PC-9 (cell line): ENCODE data around the gene RAB31. TPM values are rescaled to one million over a fixed set of nuclear protein-coding genes. Genes with fewer than 3 reads are reported as not detected.

Source experiments
- BruUV-seq: library from RNA; stranded (reverse); fragments of 400-500 nt; replicated peaks from 2 replicates; lab custom pipeline; 2021; lab: Mats Ljungman, UMichigan
- CTCF ChIA-PET: fragments of 300-600 bp; sonication (Branson Sonifier 250); formaldehyde crosslinking; loops from one replicate; lab custom pipeline; 2022; ENCODE audit warnings: antibody characterized with exemption; lab: Charles Lee
- POLR2A ChIA-PET: fragments of 300-600 bp; sonication (Branson Sonifier 250); formaldehyde crosslinking; loops from one replicate; lab custom pipeline; 2022; ENCODE audit warnings: antibody characterized with exemption; ENCODE audit not compliant: unreplicated experiment; lab: Charles Lee
- DNase-seq, 2 experiments: peaks; one replicate each; pipeline versions ENCODE4 v3.0.0 to v3.0.0-alpha.2; 2015 to 2022; ENCODE audit warnings: mixed read lengths in 1 of 2
- H2AFZ ChIP-seq: fragments of 200-600 bp; sonication (generic); 2 replicates; pipeline ENCODE4 v1.8.1; 2017; ENCODE audit warnings: antibody characterized with exemption
- H3F3A ChIP-seq: fragments of 200-600 bp; sonication (generic); 2 replicates; pipeline ENCODE4 v1.8.1; 2017; ENCODE audit warnings: antibody characterized with exemption, mild to moderate bottlenecking, low read depth; ENCODE audit not compliant: insufficient read depth
- H3K27ac ChIP-seq: fragments of 200-600 bp; sonication (generic); 2 replicates; pipeline ENCODE4 v1.6.1; 2016; ENCODE audit warnings: mixed run types
- H3K27me3 ChIP-seq: fragments of 200-600 bp; sonication (generic); 2 replicates; pipeline ENCODE4 v1.6.1; 2016; ENCODE audit warnings: low read depth, mixed run types; ENCODE audit not compliant: insufficient read depth
- H3K36me3 ChIP-seq: fragments of 200-600 bp; sonication (generic); 2 replicates; pipeline ENCODE4 v1.6.1; 2016; ENCODE audit warnings: low read depth, mixed run types
- H3K4me1 ChIP-seq: fragments of 200-600 bp; sonication (generic); replicated peaks from 2 replicates; pipeline ENCODE4 v1.6.1; 2016; ENCODE audit warnings: mixed run types; ENCODE audit not compliant: insufficient read depth
- H3K4me2 ChIP-seq: fragments of 200-600 bp; sonication (generic); 2 replicates; pipeline ENCODE4 v1.6.1; 2017; ENCODE audit warnings: mixed run types
- H3K4me3 ChIP-seq: fragments of 200-600 bp; sonication (generic); 2 replicates; pipeline ENCODE4 v1.6.1; 2016; ENCODE audit warnings: mixed run types
- H3K79me2 ChIP-seq: fragments of 200-600 bp; sonication (generic); 2 replicates; pipeline ENCODE4 v1.6.1; 2017; ENCODE audit warnings: low read depth, mixed run types
- H3K9me2 ChIP-seq: fragments of 200-600 bp; sonication (generic); 2 replicates; pipeline ENCODE4 v1.8.1; 2017; ENCODE audit warnings: mild to moderate bottlenecking; ENCODE audit not compliant: insufficient read depth
- H3K9me3 ChIP-seq: fragments of 200-600 bp; sonication (generic); 2 replicates; pipeline ENCODE4 v1.8.1; 2016; ENCODE audit warnings: low read depth; ENCODE audit not compliant: insufficient read depth
- H4K20me1 ChIP-seq: fragments of 200-600 bp; sonication (generic); 2 replicates; pipeline ENCODE4 v1.8.1; 2017; ENCODE audit not compliant: insufficient read depth
- EZH2 ChIP-seq: fragments of 200-600 bp; sonication (generic); IDR thresholded peaks from 2 replicates; pipeline ENCODE4 v1.8.0; 2017; ENCODE audit warnings: antibody characterized with exemption, low read depth
- intact Hi-C: fragments of 100-400 bp; cut with micrococcal nuclease; formaldehyde crosslinking; loops from one replicate; pipeline ENCODE4 v1.10.0; 2022; ENCODE audit not compliant: unreplicated experiment
- total RNA-seq: library from RNA; stranded (reverse); gene quantifications from 2 replicates; pipeline ENCODE4 v1.2.3, GENCODE V29; 2021
- TF ChIP-seq, protein P1 (sequence below): fragments of 200-600 bp; sonication (generic); conservative IDR thresholded peaks from 2 replicates; pipeline ENCODE4 v1.6.1; 2017; ENCODE audit warnings: mixed run types, antibody characterized with exemption, mild to moderate bottlenecking, moderate library complexity

RAB31 gene
- total RNA-seq, 1 experiment from 2014 or later: 51.0 TPM

- H3K9me2 ChIP-seq: no peaks in the 10 kb centered on the region
- no peaks in the 10 kb centered on the region for H3K27me3 ChIP-seq
- intact Hi-C loops: no loop called here
- H3K79me2 ChIP-seq: peaks cover 82% of the 10 kb centered on the region
- CTCF ChIA-PET: interaction anchor here (0.6 kb wide), 1 partner anchor 126 kb away, joined by 3 read pairs; no protein-coding TSS in a partner anchor
- peaks cover 22% of the 10 kb centered on the region for H3K4me1 ChIP-seq
- peaks cover 4% of the 10 kb centered on the region; the same call in 1 of the 2 replicates for H3K36me3 ChIP-seq
- no peak for DNase-seq
- H3K4me3 ChIP-seq: no peak overlapping the region
- no peak overlapping the region for H3K4me2 ChIP-seq
- H2AFZ ChIP-seq: no peak overlapping the region
- H3F3A ChIP-seq: peaks cover 14% of the 10 kb centered on the region; the same call in 1 of the 2 replicates
- POLR2A ChIA-PET: no interaction called here
- TF ChIP-seq, protein P1, sequence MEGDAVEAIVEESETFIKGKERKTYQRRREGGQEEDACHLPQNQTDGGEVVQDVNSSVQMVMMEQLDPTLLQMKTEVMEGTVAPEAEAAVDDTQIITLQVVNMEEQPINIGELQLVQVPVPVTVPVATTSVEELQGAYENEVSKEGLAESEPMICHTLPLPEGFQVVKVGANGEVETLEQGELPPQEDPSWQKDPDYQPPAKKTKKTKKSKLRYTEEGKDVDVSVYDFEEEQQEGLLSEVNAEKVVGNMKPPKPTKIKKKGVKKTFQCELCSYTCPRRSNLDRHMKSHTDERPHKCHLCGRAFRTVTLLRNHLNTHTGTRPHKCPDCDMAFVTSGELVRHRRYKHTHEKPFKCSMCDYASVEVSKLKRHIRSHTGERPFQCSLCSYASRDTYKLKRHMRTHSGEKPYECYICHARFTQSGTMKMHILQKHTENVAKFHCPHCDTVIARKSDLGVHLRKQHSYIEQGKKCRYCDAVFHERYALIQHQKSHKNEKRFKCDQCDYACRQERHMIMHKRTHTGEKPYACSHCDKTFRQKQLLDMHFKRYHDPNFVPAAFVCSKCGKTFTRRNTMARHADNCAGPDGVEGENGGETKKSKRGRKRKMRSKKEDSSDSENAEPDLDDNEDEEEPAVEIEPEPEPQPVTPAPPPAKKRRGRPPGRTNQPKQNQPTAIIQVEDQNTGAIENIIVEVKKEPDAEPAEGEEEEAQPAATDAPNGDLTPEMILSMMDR: no peak
- no peak for TF ChIP-seq EZH2
- no peaks in the 10 kb centered on the region for H3K9me3 ChIP-seq
- BruUV-seq: no TSS peak
- no peak overlapping the region for H3K27ac ChIP-seq
- H4K20me1 ChIP-seq: no peaks in the 10 kb centered on the region
Observed at GRCh38 chr18:9726175-9726574, 18.1 kb downstream of the RAB31 start.

DNA sequence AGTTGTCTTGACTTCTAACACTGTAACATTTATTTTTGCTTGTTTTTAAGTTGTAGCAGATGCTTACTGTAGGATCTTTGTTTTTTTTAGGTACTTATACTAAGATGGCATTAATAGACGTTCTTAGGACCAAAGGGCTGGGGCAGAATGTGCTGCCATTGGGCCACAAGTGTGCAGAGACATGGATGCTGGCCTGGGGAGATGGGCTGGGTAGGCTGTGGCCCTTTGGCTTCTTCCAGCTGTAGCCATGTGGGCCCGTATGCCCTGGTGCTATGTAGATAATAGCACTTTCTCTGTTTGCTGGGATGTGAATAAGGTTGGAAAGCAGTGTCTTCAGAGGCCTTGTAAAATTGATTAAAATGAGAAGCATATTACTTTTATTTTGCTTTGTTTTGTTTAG, 18.8 kb downstream of the RAB31 start:
- Histone ChIP-seq H3K36me3 (peaks cover 4% of the 10 kb centered on the region; the same call in 1 of the 2 replicates), H3K9me2 (no peaks in the 10 kb centered on the region), H3K27me3 (no peaks in the 10 kb centered on the region), H2AFZ (no peak overlapping the region), H3K27ac (no peak overlapping the region), H3K4me1 (peaks cover 19% of the 10 kb centered on the region), H3K9me3 (no peaks in the 10 kb centered on the region), H4K20me1 (no peaks in the 10 kb centered on the region), H3K79me2 (peaks cover 78% of the 10 kb centered on the region), H3K4me3 (no peak overlapping the region), H3F3A (peaks cover 15% of the 10 kb centered on the region; the same call in 1 of the 2 replicates), H3K4me2 (no peak overlapping the region)
- DNase-seq: no peak
- ChIA-PET CTCF (no interaction called here), POLR2A (no interaction called here)
- intact Hi-C loops: no loop called here
- TF ChIP-seq EZH2: no peak
- TF ChIP-seq, protein P1: no peak
- BruUV-seq: no TSS peak

GRCh38 chr18:9730786-9731185, 22.7 kb downstream of the RAB31 start:
- CTCF ChIA-PET: no interaction called here
- Histone ChIP-seq H2AFZ (no peak overlapping the region), H3K9me2 (no peaks in the 10 kb centered on the region), H3K27me3 (no peaks in the 10 kb centered on the region), H3F3A (peaks cover 35% of the 10 kb centered on the region), H3K36me3 (no peaks in the 10 kb centered on the region), H3K4me1 (peaks cover 42% of the 10 kb centered on the region), H3K79me2 (peaks cover 68% of the 10 kb centered on the region), H3K4me2 (0 out of 2 replicates have a peak overlapping the region, but pooled peaks have one; percentile 10), H3K27ac (peak overlapping the region; percentile 45; the same call in 1 of the 2 replicates), H3K9me3 (no peaks in the 10 kb centered on the region), H4K20me1 (no peaks in the 10 kb centered on the region), H3K4me3 (no peak overlapping the region)
- no TSS peak for BruUV-seq
- intact Hi-C loops: no loop called here
- TF ChIP-seq, protein P1: no peak
- TF ChIP-seq EZH2: no peak
- DNase-seq: no peak
- POLR2A ChIA-PET: interaction anchor here (0.5 kb wide), 1 partner anchor 168 kb away, joined by 4 read pairs; no protein-coding TSS in a partner anchor
